ENCODE data around the gene ETS1.

The ETS1 gene

GRCh38 chr11:128494418-128495332, 92.7 kb downstream of the ETS1 start (continued):
- TF ChIP-seq ZNF692 (tag by site-specific recombination; IDR thresholded peaks at IDR 0.05) (no peak), SALL2 (tag by site-specific recombination; IDR thresholded peaks at IDR 0.05; ENCODE audit: borderline replicate concordance) (no peak), TSHZ1 (tag by site-specific recombination; IDR thresholded peaks at IDR 0.05; ENCODE audit: borderline replicate concordance) (no peak)
- TF ChIP-seq, protein P1, sequence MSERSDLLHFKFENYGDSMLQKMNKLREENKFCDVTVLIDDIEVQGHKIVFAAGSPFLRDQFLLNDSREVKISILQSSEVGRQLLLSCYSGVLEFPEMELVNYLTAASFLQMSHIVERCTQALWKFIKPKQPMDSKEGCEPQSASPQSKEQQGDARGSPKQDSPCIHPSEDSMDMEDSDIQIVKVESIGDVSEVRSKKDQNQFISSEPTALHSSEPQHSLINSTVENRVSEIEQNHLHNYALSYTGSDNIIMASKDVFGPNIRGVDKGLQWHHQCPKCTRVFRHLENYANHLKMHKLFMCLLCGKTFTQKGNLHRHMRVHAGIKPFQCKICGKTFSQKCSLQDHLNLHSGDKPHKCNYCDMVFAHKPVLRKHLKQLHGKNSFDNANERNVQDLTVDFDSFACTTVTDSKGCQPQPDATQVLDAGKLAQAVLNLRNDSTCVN (tag by site-specific recombination; optimal IDR thresholded peaks at IDR 0.05) = no peak
- TF ChIP-seq, protein P2, sequence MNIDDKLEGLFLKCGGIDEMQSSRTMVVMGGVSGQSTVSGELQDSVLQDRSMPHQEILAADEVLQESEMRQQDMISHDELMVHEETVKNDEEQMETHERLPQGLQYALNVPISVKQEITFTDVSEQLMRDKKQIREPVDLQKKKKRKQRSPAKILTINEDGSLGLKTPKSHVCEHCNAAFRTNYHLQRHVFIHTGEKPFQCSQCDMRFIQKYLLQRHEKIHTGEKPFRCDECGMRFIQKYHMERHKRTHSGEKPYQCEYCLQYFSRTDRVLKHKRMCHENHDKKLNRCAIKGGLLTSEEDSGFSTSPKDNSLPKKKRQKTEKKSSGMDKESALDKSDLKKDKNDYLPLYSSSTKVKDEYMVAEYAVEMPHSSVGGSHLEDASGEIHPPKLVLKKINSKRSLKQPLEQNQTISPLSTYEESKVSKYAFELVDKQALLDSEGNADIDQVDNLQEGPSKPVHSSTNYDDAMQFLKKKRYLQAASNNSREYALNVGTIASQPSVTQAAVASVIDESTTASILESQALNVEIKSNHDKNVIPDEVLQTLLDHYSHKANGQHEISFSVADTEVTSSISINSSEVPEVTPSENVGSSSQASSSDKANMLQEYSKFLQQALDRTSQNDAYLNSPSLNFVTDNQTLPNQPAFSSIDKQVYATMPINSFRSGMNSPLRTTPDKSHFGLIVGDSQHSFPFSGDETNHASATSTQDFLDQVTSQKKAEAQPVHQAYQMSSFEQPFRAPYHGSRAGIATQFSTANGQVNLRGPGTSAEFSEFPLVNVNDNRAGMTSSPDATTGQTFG (tag by site-specific recombination; IDR thresholded peaks at IDR 0.05; ENCODE audit: borderline replicate concordance) = no peak

DNA sequence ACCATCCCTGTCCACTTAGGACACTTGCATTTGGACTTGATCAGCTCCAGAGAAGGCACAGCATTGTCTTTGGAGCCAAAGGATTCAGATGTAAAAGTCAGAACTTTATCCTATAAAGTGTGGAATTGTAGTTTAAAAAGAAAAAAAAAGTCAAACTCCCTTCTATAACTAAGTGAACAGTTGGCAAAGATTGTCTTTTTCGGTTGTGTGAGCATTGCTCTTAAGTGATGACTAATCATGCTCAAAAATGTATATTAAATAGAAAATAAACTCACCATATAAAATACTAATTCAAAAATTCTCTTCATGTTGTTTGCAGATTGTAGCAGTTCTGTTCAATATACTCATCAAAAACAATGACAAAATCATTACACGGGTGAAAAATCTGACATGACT, 93.8 kb downstream of the ETS1 start:
- no peak overlapping the region for H3K4me3 ChIP-seq (ENCODE audit: low read depth, low read length)
- ChIA-PET CTCF (no interaction called here), POLR2A (no interaction called here)
- no peaks in the 10 kb centered on the region for H3K9me3 ChIP-seq (ENCODE audit: control insufficient read depth, insufficient read depth, low read depth, low read length)
- no peak overlapping the region for H3K27ac ChIP-seq (ENCODE audit: extremely low read depth, low read depth, low read length)
- peaks cover 5% of the 10 kb centered on the region; the same call in 1 of the 2 replicates for H3K4me1 ChIP-seq (ENCODE audit: control insufficient read depth, insufficient read depth, low read length)
- H3K36me3 ChIP-seq (ENCODE audit: control insufficient read depth in 2 of 2, insufficient read depth in 1 of 2, low read length in 2 of 2) = peaks cover 0 to 18% of the 10 kb centered on the region in 2 experiments; a peak in 1 of 3 replicates
- TF ChIP-seq RBAK (tag by site-specific recombination; IDR thresholded peaks at IDR 0.05) = no peak
- TF ChIP-seq ZNF239 (tag by site-specific recombination; IDR thresholded peaks at IDR 0.05) = no peak
- TF ChIP-seq MZF1 (tag by site-specific recombination; IDR thresholded peaks at IDR 0.05; ENCODE audit: borderline replicate concordance) = no peak
- no peak for TF ChIP-seq ZNF830 (tag by site-specific recombination; IDR thresholded peaks at IDR 0.05; ENCODE audit: low read depth)
- no peak for TF ChIP-seq CTCF (tag by site-specific recombination; IDR thresholded peaks at IDR 0.05)
- TF ChIP-seq KLF16 (tag by site-specific recombination; IDR thresholded peaks at IDR 0.05) = no peak
- no peak for TF ChIP-seq ZNF501 (tag by site-specific recombination; IDR thresholded peaks at IDR 0.05)
- no peak for TF ChIP-seq ZNF366 (tag by site-specific recombination; conservative IDR thresholded peaks at IDR 0.05)
- TF ChIP-seq KLF9 (tag by site-specific recombination; IDR thresholded peaks at IDR 0.05; ENCODE audit: low read depth) = no peak
- TF ChIP-seq ZNF768 (tag by site-specific recombination; IDR thresholded peaks at IDR 0.05) = no peak
- no peak for TF ChIP-seq GLIS1 (tag by site-specific recombination; IDR thresholded peaks at IDR 0.05)
- no peak for TF ChIP-seq ZSCAN4 (tag by site-specific recombination; IDR thresholded peaks at IDR 0.05)
- TF ChIP-seq ZNF777 (tag by site-specific recombination; IDR thresholded peaks at IDR 0.05; ENCODE audit: borderline replicate concordance) = no peak
- no peak for TF ChIP-seq ZNF776 (tag by site-specific recombination; IDR thresholded peaks at IDR 0.05; ENCODE audit: borderline replicate concordance)

Measured in HEK293 (cell line).